Smooth muscle cell (in vitro differentiated cells): ENCODE results near the gene GRAMD1A. TPM values are rescaled to one million over a fixed set of nuclear protein-coding genes. Genes with fewer than 3 reads are reported as not detected.

Experiments
- DNase-seq: peaks from one replicate; lab custom pipeline; 2025; ENCODE audit not compliant: unreplicated experiment; lab: John Stamatoyannopoulos, UW
- H2AFZ ChIP-seq: fragments of 200-600 bp; sonication (generic); 2 replicates; pipeline ENCODE4 v1.6.0; 2016; ENCODE audit warnings: antibody characterized with exemption, low read depth, mild to moderate bottlenecking
- H3F3A ChIP-seq: fragments of 200-600 bp; sonication (generic); 2 replicates; pipeline ENCODE4 v1.6.0; 2017; ENCODE audit warnings: antibody characterized with exemption, low read depth
- H3K27ac ChIP-seq: fragments of 200-600 bp; sonication (generic); 2 replicates; pipeline ENCODE4 v1.5.1; 2016; ENCODE audit warnings: low read depth, mild to moderate bottlenecking
- H3K27me3 ChIP-seq: fragments of 200-600 bp; sonication (generic); 2 replicates; pipeline ENCODE4 v1.6.1; 2016; ENCODE audit warnings: low read depth, mild to moderate bottlenecking
- H3K36me3 ChIP-seq: fragments of 200-600 bp; sonication (generic); 2 replicates; pipeline ENCODE4 v1.5.1; 2016; ENCODE audit warnings: low read depth
- H3K4me1 ChIP-seq: fragments of 200-600 bp; sonication (generic); 2 replicates; pipeline ENCODE4 v1.5.1; 2016; ENCODE audit warnings: low read depth
- H3K4me2 ChIP-seq: fragments of 200-600 bp; sonication (generic); 2 replicates; pipeline ENCODE4 v1.6.0; 2016; ENCODE audit warnings: mild to moderate bottlenecking
- H3K4me3 ChIP-seq: fragments of 200-600 bp; sonication (generic); 2 replicates; pipeline ENCODE4 v1.5.1; 2016; ENCODE audit warnings: mild to moderate bottlenecking
- H3K79me2 ChIP-seq: fragments of 200-600 bp; sonication (generic); 2 replicates; pipeline ENCODE4 v1.6.0; 2016; ENCODE audit warnings: low read depth, mild to moderate bottlenecking
- H3K9ac ChIP-seq: fragments of 200-600 bp; sonication (generic); 2 replicates; pipeline ENCODE4 v1.6.0; 2016; ENCODE audit warnings: low read depth
- H3K9me3 ChIP-seq: fragments of 200-600 bp; sonication (generic); replicated peaks from 2 replicates; pipeline ENCODE4 v1.5.1; 2016; ENCODE audit warnings: low read depth
- H4K20me1 ChIP-seq: fragments of 200-600 bp; sonication (generic); 2 replicates; pipeline ENCODE4 v1.6.0; 2016; ENCODE audit warnings: low read depth
- WGBS: methylation state at CpG from one replicate; pipeline ENCODE4 v1.1.7; 2016; ENCODE audit warnings: low lambda C conversion rate; 5-methylcytosine and 5-hydroxymethylcytosine counted together
- polyA plus RNA-seq: library from polyadenylated mRNA; unstranded; fragments of >200 nt; fragmentation: Nextera tagmentation; extraction: Ambion mirVana; gene quantifications from 2 replicates; pipeline ENCODE4 v1.2.1, GENCODE V29; 2016
- total RNA-seq: library from RNA; depleted of rRNA; stranded (reverse); fragments of >200 nt; gene quantifications from 2 replicates; pipeline ENCODE4 v1.2.3, GENCODE V29; 2014
- TF ChIP-seq, protein P1 (sequence below): fragments of 200-600 bp; sonication (generic); IDR thresholded peaks from 2 replicates; pipeline ENCODE4 v1.5.1; 2017; ENCODE audit warnings: borderline replicate concordance, mild to moderate bottlenecking, antibody characterized with exemption; ENCODE audit not compliant: insufficient read depth, poor library complexity, severe bottlenecking

Gene GRAMD1A
- total and polyA plus RNA-seq, 2 experiments from 2014 or later, result 27.6 to 59.6 TPM

GRCh38 chr19:34961775-34962686 lies 38.1 kb upstream of the GRAMD1A start:
- no peak for DNase-seq
- H2AFZ ChIP-seq, result no peak overlapping the region
- peaks cover 16% of the 10 kb centered on the region for H3K79me2 ChIP-seq
- no peaks in the 10 kb centered on the region for H3K27me3 ChIP-seq
- H3F3A ChIP-seq, result no peaks in the 10 kb centered on the region
- H3K36me3 ChIP-seq, result peaks cover 25% of the 10 kb centered on the region
- H3K9me3 ChIP-seq, result peaks cover 25% of the 10 kb centered on the region
- H3K4me2 ChIP-seq, result peak overlapping the region; percentile 99
- no peak overlapping the region for H3K9ac ChIP-seq
- H4K20me1 ChIP-seq, result peaks cover 4% of the 10 kb centered on the region
- TF ChIP-seq, protein P1, sequence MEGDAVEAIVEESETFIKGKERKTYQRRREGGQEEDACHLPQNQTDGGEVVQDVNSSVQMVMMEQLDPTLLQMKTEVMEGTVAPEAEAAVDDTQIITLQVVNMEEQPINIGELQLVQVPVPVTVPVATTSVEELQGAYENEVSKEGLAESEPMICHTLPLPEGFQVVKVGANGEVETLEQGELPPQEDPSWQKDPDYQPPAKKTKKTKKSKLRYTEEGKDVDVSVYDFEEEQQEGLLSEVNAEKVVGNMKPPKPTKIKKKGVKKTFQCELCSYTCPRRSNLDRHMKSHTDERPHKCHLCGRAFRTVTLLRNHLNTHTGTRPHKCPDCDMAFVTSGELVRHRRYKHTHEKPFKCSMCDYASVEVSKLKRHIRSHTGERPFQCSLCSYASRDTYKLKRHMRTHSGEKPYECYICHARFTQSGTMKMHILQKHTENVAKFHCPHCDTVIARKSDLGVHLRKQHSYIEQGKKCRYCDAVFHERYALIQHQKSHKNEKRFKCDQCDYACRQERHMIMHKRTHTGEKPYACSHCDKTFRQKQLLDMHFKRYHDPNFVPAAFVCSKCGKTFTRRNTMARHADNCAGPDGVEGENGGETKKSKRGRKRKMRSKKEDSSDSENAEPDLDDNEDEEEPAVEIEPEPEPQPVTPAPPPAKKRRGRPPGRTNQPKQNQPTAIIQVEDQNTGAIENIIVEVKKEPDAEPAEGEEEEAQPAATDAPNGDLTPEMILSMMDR, result no peak
- peak overlapping the region; percentile 96 for H3K4me3 ChIP-seq
- no peak overlapping the region for H3K27ac ChIP-seq
- peaks cover 4% of the 10 kb centered on the region for H3K4me1 ChIP-seq
- WGBS, result 90% methylated on average over 5 of the region's 5 CpGs

DNA sequence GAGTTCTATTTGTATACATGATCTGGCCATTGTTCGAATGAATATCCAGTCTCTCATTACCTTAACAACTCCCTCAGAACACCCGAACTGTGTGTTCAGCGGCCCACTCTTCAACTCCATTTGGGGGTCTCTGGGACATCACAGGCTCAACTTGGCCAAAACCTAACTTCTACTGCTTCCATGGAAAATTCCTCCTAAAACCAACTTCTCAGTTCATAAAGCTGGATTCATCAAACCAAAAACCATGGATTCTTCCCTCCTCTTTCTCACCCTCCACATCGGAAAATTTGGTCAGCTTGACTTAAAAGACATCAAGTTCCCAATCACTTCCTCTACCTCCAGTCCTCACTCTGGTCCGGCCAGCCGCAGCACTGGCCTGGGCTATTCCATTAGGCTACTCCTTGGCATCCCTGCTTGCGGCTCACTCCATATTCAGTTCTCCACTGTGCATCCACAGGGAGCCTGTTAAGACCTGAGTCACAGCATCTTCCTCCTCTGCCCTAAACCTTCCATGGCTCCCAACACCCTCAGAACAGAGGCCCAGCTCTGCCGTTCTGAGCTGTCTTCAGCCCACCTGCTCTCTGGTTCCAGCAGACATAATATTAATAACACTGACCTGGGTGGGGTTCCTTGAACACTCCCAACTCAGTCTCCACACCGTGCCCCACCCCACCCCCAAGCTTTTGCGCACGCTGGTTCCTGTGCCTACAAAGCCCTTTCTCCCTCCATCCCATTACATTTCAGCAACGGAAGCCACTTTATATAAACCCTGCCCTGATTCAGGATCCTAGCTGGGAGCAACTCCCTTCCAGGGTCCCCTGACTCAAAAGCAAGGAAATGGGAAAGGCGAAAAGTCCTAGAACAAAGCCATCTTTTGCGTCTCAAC lies 37.2 kb upstream of the GRAMD1A start:
- Histone ChIP-seq H3K27me3 (no peaks in the 10 kb centered on the region), H3K79me2 (peaks cover 16% of the 10 kb centered on the region), H3K4me1 (peaks cover 4% of the 10 kb centered on the region), H3K9me3 (peaks cover 16% of the 10 kb centered on the region), H3K36me3 (peaks cover 16% of the 10 kb centered on the region), H4K20me1 (peaks cover 4% of the 10 kb centered on the region), H3K9ac (peak overlapping the region; percentile 64), H3K27ac (no peak overlapping the region), H3F3A (no peaks in the 10 kb centered on the region), H3K4me3 (peak overlapping the region; percentile 96), H2AFZ (peak overlapping the region; percentile 98), H3K4me2 (peak overlapping the region; percentile 99)
- 45% methylated on average over 14 of the region's 14 CpGs for WGBS
- no peak for DNase-seq
- TF ChIP-seq, protein P1, result no peak

DNA sequence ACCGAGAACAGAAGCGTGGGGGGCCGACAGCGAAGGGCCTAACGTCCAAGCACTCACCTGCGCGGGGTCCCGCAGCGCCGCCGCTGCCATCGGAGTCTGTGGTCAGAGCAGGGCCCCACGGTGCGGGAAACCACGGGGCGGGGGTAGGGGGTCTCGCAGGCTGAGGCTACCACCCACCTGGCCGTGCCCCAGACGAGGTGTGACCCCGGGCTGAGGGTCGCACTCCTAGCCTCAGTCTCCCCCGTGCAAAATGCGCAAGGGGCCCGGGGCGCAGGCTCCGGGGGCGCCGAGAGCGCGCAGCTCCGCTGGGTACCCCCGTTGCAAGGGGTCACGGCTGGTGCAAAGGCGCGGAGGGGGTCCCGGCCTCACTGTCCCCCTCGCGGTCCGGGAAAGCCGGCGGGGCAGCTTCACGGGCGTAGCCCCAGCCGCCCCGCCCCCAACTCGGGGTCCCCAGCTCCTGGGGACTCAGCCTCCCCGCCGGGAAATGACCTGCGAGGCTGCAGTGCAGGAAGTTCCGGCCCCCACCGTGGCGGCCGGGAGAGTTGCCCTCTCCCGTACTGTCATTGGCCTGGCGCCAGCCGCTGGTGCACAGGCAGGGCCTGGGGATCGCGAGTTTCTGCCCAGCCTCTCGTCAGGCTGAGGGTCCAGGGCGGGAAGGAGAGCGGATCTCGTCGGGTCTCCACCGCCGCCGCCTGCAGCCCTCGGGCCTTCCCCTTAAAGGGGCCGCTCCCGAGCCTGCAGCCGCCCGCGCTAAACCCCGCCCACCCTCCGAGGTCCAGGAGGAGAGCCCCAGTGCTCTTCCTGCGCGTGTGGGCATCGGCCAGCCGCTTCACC lies 36.3 kb upstream of the GRAMD1A start, which contains the start of gene ZNF792:
Gene ZNF792, minus strand, starts transcription at position 657 of the 834 bp plus-strand sequence. Its CDS starts 567 bp downstream, at position 90.
- H2AFZ ChIP-seq, result peak within 1 kb of the TSS; percentile 98
- peak within 1 kb of the TSS; percentile 64 for H3K9ac ChIP-seq
- WGBS, result 2% methylated on average over 72 of the region's 78 CpGs
- H3K36me3 ChIP-seq, result peaks cover 7% of the 10 kb centered on the region
- H3K4me3 ChIP-seq, result peak within 1 kb of the TSS; percentile 96
- H3K79me2 ChIP-seq, result peaks cover 16% of the 10 kb centered on the region
- peak within 1 kb of the TSS; percentile 99 for H3K4me2 ChIP-seq
- H3K4me1 ChIP-seq, result peaks cover 4% of the 10 kb centered on the region
- no peak for DNase-seq
- H3K27ac ChIP-seq, result no peak within 1 kb of the TSS
- H3K27me3 ChIP-seq, result no peaks in the 10 kb centered on the region
- peaks cover 7% of the 10 kb centered on the region for H3K9me3 ChIP-seq
- TF ChIP-seq, protein P1, result no peak
- peaks cover 4% of the 10 kb centered on the region for H4K20me1 ChIP-seq
- H3F3A ChIP-seq, result no peaks in the 10 kb centered on the region
